Stimulated activated CD8-positive, alpha-beta memory T cell treated with anti-CD3 and anti-CD28 coated beads, Interleukin-12 subunit alpha, Interleukin-12 subunit beta, amount 100 ng/mL, for 4 hours (primary cell): ENCODE measurements around the gene MAP4K4.
"Not testable (repeated sequence)": the region's sequence is repeated elsewhere in the genome, so short reads cannot be mapped to it uniquely, and the experiment has no call there.

ENCODE experiments used
- DNase-seq: peaks from one replicate; pipeline ENCODE4 v3.0.0-alpha.2; 2020; ENCODE audit warnings: low read depth

The MAP4K4 gene

GRCh38 chr2:101769726-101770125 lies 72.2 kb downstream of the MAP4K4 start:
- DNase-seq: not testable (repeated sequence)

- no peak for DNase-seq
Measured at GRCh38 chr2:101770726-101771125, 73.2 kb downstream of the MAP4K4 start.

GRCh38 chr2:101771227-101771902 lies 73.9 kb downstream of the MAP4K4 start:
- no peak for DNase-seq

GRCh38 chr2:101771910-101772321 lies 74.4 kb downstream of the MAP4K4 start:
- DNase-seq: no peak

- DNase-seq: no peak
Measured at GRCh38 chr2:101773137-101773536, 75.6 kb downstream of the MAP4K4 start.

- not testable (repeated sequence) for DNase-seq
Measured at GRCh38 chr2:101773961-101774360, 76.5 kb downstream of the MAP4K4 start.

GRCh38 chr2:101775092-101775491 lies 77.6 kb downstream of the MAP4K4 start:
- no peak for DNase-seq

GRCh38 chr2:101775636-101776035 lies 78.1 kb downstream of the MAP4K4 start:
- DNase-seq: no peak

GRCh38 chr2:101776172-101777043 lies 78.9 kb downstream of the MAP4K4 start:
- DNase-seq: no peak

GRCh38 chr2:101777337-101777736 lies 79.8 kb downstream of the MAP4K4 start:
- no peak for DNase-seq

- no peak for DNase-seq
Measured at GRCh38 chr2:101778102-101778501, 80.6 kb downstream of the MAP4K4 start.

GRCh38 chr2:101779190-101779589 lies 81.7 kb downstream of the MAP4K4 start:
- no peak for DNase-seq

GRCh38 chr2:101779656-101780055 lies 82.1 kb downstream of the MAP4K4 start:
- no peak for DNase-seq

GRCh38 chr2:101781326-101781725 lies 83.8 kb downstream of the MAP4K4 start:
- DNase-seq: no peak

GRCh38 chr2:101781791-101782426 lies 84.4 kb downstream of the MAP4K4 start:
- DNase-seq: no peak

GRCh38 chr2:101782427-101782792 lies 84.9 kb downstream of the MAP4K4 start:
- DNase-seq: no peak

GRCh38 chr2:101787097-101787496 lies 89.6 kb downstream of the MAP4K4 start:
- no peak for DNase-seq

- DNase-seq: no peak
Measured at GRCh38 chr2:101788565-101788964, 91.1 kb downstream of the MAP4K4 start.

GRCh38 chr2:101788995-101789970 lies 91.8 kb downstream of the MAP4K4 start:
- DNase-seq: no peak

GRCh38 chr2:101790416-101790815 lies 92.9 kb downstream of the MAP4K4 start:
- no peak for DNase-seq

- DNase-seq: no peak
Measured at GRCh38 chr2:101790857-101791256, 93.3 kb downstream of the MAP4K4 start.

- no peak for DNase-seq
Measured at GRCh38 chr2:101792208-101792607, 94.7 kb downstream of the MAP4K4 start.
